SK-N-SH treated with all-trans-retinoic acid at 6 μM for 48 hours (cell line): ENCODE data around the gene CSKMT.

Source experiments
- ATAC-seq: fragments of 200-7000 bp; cut with Tn5 transposase; 3 replicates; pipeline ENCODE4 v1.9.1; 2020; ENCODE audit warnings: mild to moderate bottlenecking, moderate library complexity
- ARNTL ChIP-seq: fragments of 450-650 bp; formaldehyde crosslinking; IDR thresholded peaks from 2 replicates; pipeline ENCODE4 v1.5.0; 2020; ENCODE audit warnings: low read depth, mild to moderate bottlenecking, moderate library complexity, borderline replicate concordance
- BACH2 ChIP-seq: fragments of 250-450 bp; sonication (Bioruptor Pico); IDR thresholded peaks from 2 replicates; pipeline ENCODE4 v1.9.0; 2021; ENCODE audit warnings: mild to moderate bottlenecking, borderline replicate concordance
- CREB5 ChIP-seq: fragments of 250-450 bp; sonication (Bioruptor Pico); IDR thresholded peaks from 2 replicates; pipeline ENCODE4 v1.5.1; 2020; ENCODE audit warnings: low read depth, mild to moderate bottlenecking, moderate library complexity
- CSDC2 ChIP-seq: fragments of 250-450 bp; sonication (Bioruptor Pico); IDR thresholded peaks from 2 replicates; pipeline ENCODE4 v1.5.0; 2020; ENCODE audit warnings: mild to moderate bottlenecking, moderate library complexity
- ESRRG ChIP-seq: fragments of 250-450 bp; sonication (Bioruptor Pico); IDR thresholded peaks from 2 replicates; pipeline ENCODE4 v1.6.1; 2021; ENCODE audit warnings: mild to moderate bottlenecking
- GLIS3 ChIP-seq: fragments of 250-450 bp; sonication (Bioruptor Pico); IDR thresholded peaks from 2 replicates; pipeline ENCODE4 v1.5.0; 2020; ENCODE audit warnings: mild to moderate bottlenecking, moderate library complexity
- ISL1 ChIP-seq: fragments of 250-450 bp; sonication (Bioruptor Pico); IDR thresholded peaks from 2 replicates; pipeline ENCODE4 v2.1.2; 2022; ENCODE audit warnings: mild to moderate bottlenecking, moderate library complexity
- OSR1 ChIP-seq: fragments of 250-450 bp; sonication (Bioruptor Pico); IDR thresholded peaks from 2 replicates; pipeline ENCODE4 v1.8.0; 2022; ENCODE audit warnings: moderate library complexity, mild to moderate bottlenecking, inconsistent platforms
- PATZ1 ChIP-seq: fragments of 250-450 bp; sonication (Bioruptor Pico); IDR thresholded peaks from 2 replicates; pipeline ENCODE4 v1.8.0; 2020; ENCODE audit warnings: mild to moderate bottlenecking, moderate library complexity, borderline replicate concordance
- POU6F1 ChIP-seq: fragments of 250-450 bp; sonication (Bioruptor Pico); IDR thresholded peaks from 2 replicates; pipeline ENCODE4 v1.8.0; 2021; ENCODE audit warnings: low read depth, mild to moderate bottlenecking, moderate library complexity, borderline replicate concordance
- PPARA ChIP-seq: fragments of 250-450 bp; sonication (Bioruptor Pico); IDR thresholded peaks from 2 replicates; pipeline ENCODE4 v1.5.0; 2020; ENCODE audit warnings: mild to moderate bottlenecking, borderline replicate concordance
- RARB ChIP-seq: fragments of 250-450 bp; sonication (Bioruptor Pico); IDR thresholded peaks from 2 replicates; pipeline ENCODE4 v1.8.0; 2021; ENCODE audit warnings: mild to moderate bottlenecking, moderate library complexity
- SNAI2 ChIP-seq: fragments of 250-450 bp; sonication (Bioruptor Pico); IDR thresholded peaks from 2 replicates; pipeline ENCODE4 v1.5.0; 2020; ENCODE audit warnings: mild to moderate bottlenecking, moderate library complexity
- TCF4 ChIP-seq: fragments of 250-450 bp; sonication (Bioruptor Pico); IDR thresholded peaks from 2 replicates; pipeline ENCODE4 v1.8.0; 2021; ENCODE audit warnings: mild to moderate bottlenecking, moderate library complexity, borderline replicate concordance
- TOX ChIP-seq: fragments of 250-450 bp; sonication (Bioruptor Pico); IDR thresholded peaks from 2 replicates; pipeline ENCODE4 v1.8.0; 2021; ENCODE audit warnings: mild to moderate bottlenecking, moderate library complexity, borderline replicate concordance
- TSHZ2 ChIP-seq: fragments of 250-450 bp; sonication (Bioruptor Pico); IDR thresholded peaks from 2 replicates; pipeline ENCODE4 v1.5.0; 2020; ENCODE audit warnings: mild to moderate bottlenecking, moderate library complexity
- ZC3H10 ChIP-seq: fragments of 250-450 bp; sonication (Bioruptor Pico); IDR thresholded peaks from 2 replicates; pipeline ENCODE4 v1.5.1; 2021; ENCODE audit warnings: mild to moderate bottlenecking, moderate library complexity
- ZFP3 ChIP-seq: fragments of 250-450 bp; sonication (Bioruptor Pico); IDR thresholded peaks from 2 replicates; pipeline ENCODE4 v1.5.0; 2020; ENCODE audit warnings: mild to moderate bottlenecking, moderate library complexity
- ZFP30 ChIP-seq: fragments of 450-650 bp; formaldehyde crosslinking; IDR thresholded peaks from 2 replicates; pipeline ENCODE4 v1.5.0; 2022; ENCODE audit warnings: mild to moderate bottlenecking, moderate library complexity
- ZNF565 ChIP-seq: fragments of 450-650 bp; formaldehyde crosslinking; conservative IDR thresholded peaks from 2 replicates; pipeline ENCODE4 v1.5.0; 2020; ENCODE audit warnings: low read depth, mild to moderate bottlenecking, moderate library complexity
- ZNF70 ChIP-seq: fragments of 450-650 bp; formaldehyde crosslinking; IDR thresholded peaks from 2 replicates; pipeline ENCODE4 v1.5.0; 2020; ENCODE audit warnings: mild to moderate bottlenecking, moderate library complexity
- ZNF8 ChIP-seq: fragments of 450-650 bp; formaldehyde crosslinking; IDR thresholded peaks from 2 replicates; pipeline ENCODE4 v1.5.0; 2020; ENCODE audit warnings: mild to moderate bottlenecking, moderate library complexity

The CSKMT gene

GRCh38 chr11:62645671-62645945, 19.5 kb upstream of the CSKMT start:
- peak; percentile 4 for ATAC-seq
- TF ChIP-seq CREB5 (CRISPR knock-in tag) (no peak), ZFP30 (no peak), RARB (CRISPR knock-in tag) (no peak), TCF4 (CRISPR knock-in tag) (no peak), CSDC2 (no peak), GLIS3 (CRISPR knock-in tag) (no peak), BACH2 (no peak), POU6F1 (CRISPR knock-in tag) (no peak), ZNF70 (CRISPR knock-in tag) (no peak), ISL1 (CRISPR knock-in tag) (no peak), PATZ1 (no peak), TSHZ2 (no peak), ZFP3 (CRISPR knock-in tag) (no peak), TOX (no peak), ZC3H10 (CRISPR knock-in tag) (no peak), PPARA (CRISPR knock-in tag) (no peak)

GRCh38 chr11:62645946-62646824, 18.9 kb upstream of the CSKMT start, which contains the start of gene GANAB:
Gene GANAB, minus strand, starts transcription at chr11:62646613. Its CDS starts 14 bp downstream, at chr11:62646599.
- TF ChIP-seq GLIS3 (CRISPR knock-in tag) (0 out of 2 replicates have a peak, but pooled peaks have one; percentile 39), ESRRG (CRISPR knock-in tag) (no peak)
- ATAC-seq, result peak; percentile 99

- no peak for TF ChIP-seq SNAI2 (CRISPR knock-in tag)
- TF ChIP-seq ZFP3 (CRISPR knock-in tag), result no peak
- TF ChIP-seq ZNF70 (CRISPR knock-in tag), result no peak
- no peak for TF ChIP-seq PPARA (CRISPR knock-in tag)
- no peak for TF ChIP-seq ARNTL (CRISPR knock-in tag)
- TF ChIP-seq BACH2, result no peak
- no peak for TF ChIP-seq OSR1 (CRISPR knock-in tag)
- TF ChIP-seq ZNF8 (CRISPR knock-in tag), result no peak
- TF ChIP-seq ISL1 (CRISPR knock-in tag), result no peak
- TF ChIP-seq GLIS3 (CRISPR knock-in tag), result no peak
- no peak for TF ChIP-seq ESRRG (CRISPR knock-in tag)
- no peak for TF ChIP-seq ZNF565 (CRISPR knock-in tag)
- TF ChIP-seq, all 23 proteins: peak for 0
- ATAC-seq, result peak; percentile 9
Observed at GRCh38 chr11:62646825-62647608, 18.1 kb upstream of the CSKMT start.
